PFSK-1 (cell line): ENCODE data around the gene HEY2.

Experiments
- FOXP2 ChIP-seq: optimal IDR thresholded peaks from 2 replicates; pipeline ENCODE3; 2011; ENCODE audit warnings: borderline replicate concordance, control low read depth, inconsistent platforms; ENCODE audit not compliant: insufficient read depth; ENCODE audit errors: extremely low read length, extremely low read depth
- POLR2AphosphoS5 ChIP-seq: IDR thresholded peaks from 2 replicates; pipeline ENCODE4 v1.6.1; 2012; ENCODE audit warnings: low read depth, mild to moderate bottlenecking, control low read depth, low read length, moderate library complexity
- SIN3A ChIP-seq: IDR thresholded peaks from 2 replicates; pipeline ENCODE4 v1.6.1; 2012; ENCODE audit warnings: mild to moderate bottlenecking, low read length, moderate library complexity, borderline replicate concordance; ENCODE audit not compliant: insufficient read depth
- TAF1 ChIP-seq: IDR thresholded peaks from 2 replicates; pipeline ENCODE4 v1.6.1; 2012; ENCODE audit warnings: low read length, control low read depth, borderline replicate concordance; ENCODE audit not compliant: insufficient read depth
- TF ChIP-seq, protein P1 (sequence below), 2 experiments: IDR thresholded peaks; 2 replicates each; pipeline versions ENCODE4 v1.6.1 to v1.8.0; 2011 to 2012; ENCODE audit warnings: low read depth in 2 of 2, low read length in 2 of 2, control low read depth in 1 of 2, inconsistent platforms in 1 of 2, mild to moderate bottlenecking in 1 of 2, moderate library complexity in 1 of 2; ENCODE audit not compliant: insufficient read depth in 1 of 2

HEY2 gene

GRCh38 chr6:125711013-125711675 is 38.3 kb upstream of the HEY2 start:
- TF ChIP-seq, protein P1, sequence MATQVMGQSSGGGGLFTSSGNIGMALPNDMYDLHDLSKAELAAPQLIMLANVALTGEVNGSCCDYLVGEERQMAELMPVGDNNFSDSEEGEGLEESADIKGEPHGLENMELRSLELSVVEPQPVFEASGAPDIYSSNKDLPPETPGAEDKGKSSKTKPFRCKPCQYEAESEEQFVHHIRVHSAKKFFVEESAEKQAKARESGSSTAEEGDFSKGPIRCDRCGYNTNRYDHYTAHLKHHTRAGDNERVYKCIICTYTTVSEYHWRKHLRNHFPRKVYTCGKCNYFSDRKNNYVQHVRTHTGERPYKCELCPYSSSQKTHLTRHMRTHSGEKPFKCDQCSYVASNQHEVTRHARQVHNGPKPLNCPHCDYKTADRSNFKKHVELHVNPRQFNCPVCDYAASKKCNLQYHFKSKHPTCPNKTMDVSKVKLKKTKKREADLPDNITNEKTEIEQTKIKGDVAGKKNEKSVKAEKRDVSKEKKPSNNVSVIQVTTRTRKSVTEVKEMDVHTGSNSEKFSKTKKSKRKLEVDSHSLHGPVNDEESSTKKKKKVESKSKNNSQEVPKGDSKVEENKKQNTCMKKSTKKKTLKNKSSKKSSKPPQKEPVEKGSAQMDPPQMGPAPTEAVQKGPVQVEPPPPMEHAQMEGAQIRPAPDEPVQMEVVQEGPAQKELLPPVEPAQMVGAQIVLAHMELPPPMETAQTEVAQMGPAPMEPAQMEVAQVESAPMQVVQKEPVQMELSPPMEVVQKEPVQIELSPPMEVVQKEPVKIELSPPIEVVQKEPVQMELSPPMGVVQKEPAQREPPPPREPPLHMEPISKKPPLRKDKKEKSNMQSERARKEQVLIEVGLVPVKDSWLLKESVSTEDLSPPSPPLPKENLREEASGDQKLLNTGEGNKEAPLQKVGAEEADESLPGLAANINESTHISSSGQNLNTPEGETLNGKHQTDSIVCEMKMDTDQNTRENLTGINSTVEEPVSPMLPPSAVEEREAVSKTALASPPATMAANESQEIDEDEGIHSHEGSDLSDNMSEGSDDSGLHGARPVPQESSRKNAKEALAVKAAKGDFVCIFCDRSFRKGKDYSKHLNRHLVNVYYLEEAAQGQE (IDR thresholded peaks at IDR 0.05; ENCODE audit: insufficient read depth in 1 of 2, low read depth in 2 of 2, low read length in 2 of 2), result no peak
- no peak for TF ChIP-seq TAF1
- no peak for TF ChIP-seq FOXP2
- no peak for TF ChIP-seq SIN3A
- no peak for TF ChIP-seq POLR2AphosphoS5

GRCh38 chr6:125714441-125715090 is 34.9 kb upstream of the HEY2 start:
- TF ChIP-seq SIN3A (no peak), POLR2AphosphoS5 (no peak), TAF1 (no peak), FOXP2 (no peak)
- TF ChIP-seq, protein P1 (IDR thresholded peaks at IDR 0.05; ENCODE audit: insufficient read depth in 1 of 2, low read depth in 2 of 2, low read length in 2 of 2), result no peak

GRCh38 chr6:125717120-125717731 is 32.2 kb upstream of the HEY2 start:
- TF ChIP-seq TAF1 (no peak), SIN3A (no peak), POLR2AphosphoS5 (no peak), FOXP2 (no peak)
- TF ChIP-seq, protein P1 (IDR thresholded peaks at IDR 0.05; ENCODE audit: insufficient read depth in 1 of 2, low read depth in 2 of 2, low read length in 2 of 2), result no peak

GRCh38 chr6:125718109-125718508 is 31.3 kb upstream of the HEY2 start:
- TF ChIP-seq FOXP2 (no peak), SIN3A (no peak), POLR2AphosphoS5 (no peak), TAF1 (no peak)
- TF ChIP-seq, protein P1 (IDR thresholded peaks at IDR 0.05; ENCODE audit: insufficient read depth in 1 of 2, low read depth in 2 of 2, low read length in 2 of 2), result no peak
